ENCODE data around the gene CFAP45. TPM values are rescaled to one million over a fixed set of nuclear protein-coding genes. Genes with fewer than 3 reads are reported as not detected.
A peak's percentile ranks its signal among the peaks of the same experiment; 100 is the strongest.

Gene CFAP45
- total RNA-seq, 1 donor from 2014 or later = 1.9 TPM

DNA sequence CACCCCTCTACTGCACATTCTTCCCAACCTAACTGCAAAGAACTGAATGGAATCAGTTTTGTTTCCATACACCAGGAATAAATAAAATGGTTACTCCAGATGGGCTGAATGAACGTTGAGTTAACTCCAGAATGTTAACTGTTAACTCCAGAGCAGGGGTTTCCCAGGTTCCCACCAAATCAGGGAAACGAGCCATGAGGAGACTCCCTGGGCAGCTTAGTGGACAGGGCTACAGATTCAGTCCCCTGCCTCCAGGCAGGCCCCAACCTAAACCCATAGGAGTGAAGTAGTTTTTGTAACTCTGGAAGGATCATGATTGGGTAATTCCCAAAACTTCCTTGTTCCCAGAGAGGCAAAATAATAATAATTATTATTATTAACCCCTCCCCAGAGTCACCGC is 51.6 kb downstream of the CFAP45 start:
- no peaks in the 10 kb centered on the region for H3K27me3 ChIP-seq
- no peak overlapping the region for H3K4me3 ChIP-seq
- H3K4me1 ChIP-seq = peaks cover 10% of the 10 kb centered on the region
- no peaks in the 10 kb centered on the region for H3K9me3 ChIP-seq
- H3K27ac ChIP-seq = no peak overlapping the region
- ATAC-seq = no peak
- no peaks in the 10 kb centered on the region for H3K36me3 ChIP-seq
- DNase-seq = no peak
- intact Hi-C loops (cut with DNase I) = no loop called here
- TF ChIP-seq, protein P1, sequence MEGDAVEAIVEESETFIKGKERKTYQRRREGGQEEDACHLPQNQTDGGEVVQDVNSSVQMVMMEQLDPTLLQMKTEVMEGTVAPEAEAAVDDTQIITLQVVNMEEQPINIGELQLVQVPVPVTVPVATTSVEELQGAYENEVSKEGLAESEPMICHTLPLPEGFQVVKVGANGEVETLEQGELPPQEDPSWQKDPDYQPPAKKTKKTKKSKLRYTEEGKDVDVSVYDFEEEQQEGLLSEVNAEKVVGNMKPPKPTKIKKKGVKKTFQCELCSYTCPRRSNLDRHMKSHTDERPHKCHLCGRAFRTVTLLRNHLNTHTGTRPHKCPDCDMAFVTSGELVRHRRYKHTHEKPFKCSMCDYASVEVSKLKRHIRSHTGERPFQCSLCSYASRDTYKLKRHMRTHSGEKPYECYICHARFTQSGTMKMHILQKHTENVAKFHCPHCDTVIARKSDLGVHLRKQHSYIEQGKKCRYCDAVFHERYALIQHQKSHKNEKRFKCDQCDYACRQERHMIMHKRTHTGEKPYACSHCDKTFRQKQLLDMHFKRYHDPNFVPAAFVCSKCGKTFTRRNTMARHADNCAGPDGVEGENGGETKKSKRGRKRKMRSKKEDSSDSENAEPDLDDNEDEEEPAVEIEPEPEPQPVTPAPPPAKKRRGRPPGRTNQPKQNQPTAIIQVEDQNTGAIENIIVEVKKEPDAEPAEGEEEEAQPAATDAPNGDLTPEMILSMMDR (IDR thresholded peaks at IDR 0.05) = no peak

DNA sequence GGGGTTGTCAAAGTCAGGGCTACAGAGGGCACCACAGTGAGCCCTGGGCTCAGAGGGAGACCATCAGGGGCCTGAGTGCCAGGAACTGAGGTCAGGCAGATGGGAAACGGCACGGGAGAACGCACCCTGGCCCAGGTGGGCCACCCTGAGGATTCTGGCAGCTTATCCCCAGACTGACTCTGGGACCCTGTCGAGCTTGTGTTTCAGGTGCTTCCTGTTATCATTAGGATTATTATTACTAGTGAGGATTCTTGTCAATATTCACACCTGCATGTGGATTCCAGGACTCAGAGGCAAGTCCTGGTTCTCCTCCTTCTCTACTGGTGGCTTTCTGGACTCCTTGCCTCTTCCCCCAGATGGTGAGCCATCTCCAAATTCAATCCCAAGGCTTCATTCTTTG is 52.7 kb downstream of the CFAP45 start:
- intact Hi-C loops (cut with DNase I) = no loop called here
- Histone ChIP-seq H3K36me3 (no peaks in the 10 kb centered on the region), H3K27me3 (no peaks in the 10 kb centered on the region), H3K9me3 (no peaks in the 10 kb centered on the region), H3K4me1 (no peaks in the 10 kb centered on the region), H3K27ac (no peak overlapping the region), H3K4me3 (no peak overlapping the region)
- TF ChIP-seq, protein P1 (IDR thresholded peaks at IDR 0.05) = no peak
- no peak for DNase-seq
- ATAC-seq = no peak

DNA sequence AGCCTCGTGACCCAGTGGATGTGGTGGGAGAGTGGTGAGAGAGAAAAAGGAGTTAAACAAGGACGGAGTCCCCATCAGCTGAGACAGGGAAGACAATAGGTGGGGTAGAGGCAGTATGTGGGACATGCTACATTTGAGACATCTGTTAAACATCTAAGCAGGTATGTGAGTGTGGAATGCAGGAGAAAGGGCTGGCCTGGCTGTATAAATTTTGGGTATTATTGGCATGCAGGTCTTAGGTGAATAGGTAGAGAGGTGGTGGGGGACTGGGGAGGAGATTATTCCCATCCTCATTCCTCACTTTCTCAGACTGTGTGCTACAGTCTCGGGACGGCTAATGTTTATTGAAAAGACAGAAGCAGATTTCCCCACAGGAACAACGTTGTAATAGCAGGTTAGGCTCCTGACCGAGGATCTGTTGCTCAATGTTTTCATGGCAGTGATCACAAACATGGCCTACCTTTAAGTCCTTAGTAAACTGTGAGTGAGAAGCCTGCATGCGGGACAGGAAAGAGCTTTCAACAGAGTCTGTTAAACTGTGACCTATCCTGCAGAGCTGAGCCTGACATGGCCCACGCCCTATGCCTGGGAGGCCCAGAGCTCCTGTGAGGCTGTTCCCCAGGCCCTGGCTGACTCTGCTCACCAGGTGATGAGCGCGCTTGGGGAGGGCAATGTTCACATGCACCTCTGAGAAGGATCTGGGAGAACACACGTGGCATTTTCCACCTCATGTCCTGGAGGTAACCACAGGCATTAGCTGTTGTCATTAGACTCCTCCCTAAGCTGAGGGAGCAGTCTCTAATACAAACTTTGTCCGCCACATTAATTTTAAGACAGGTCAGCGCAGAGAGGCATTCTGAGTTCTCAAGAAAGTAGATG is 54.0 kb downstream of the CFAP45 start:
- no peak overlapping the region for H3K27ac ChIP-seq
- no peak for DNase-seq
- H3K36me3 ChIP-seq = no peaks in the 10 kb centered on the region
- intact Hi-C loops (cut with DNase I) = no loop called here
- no peaks in the 10 kb centered on the region for H3K9me3 ChIP-seq
- TF ChIP-seq, protein P1 (IDR thresholded peaks at IDR 0.05) = no peak
- ATAC-seq = peak; percentile 35
- no peaks in the 10 kb centered on the region for H3K4me1 ChIP-seq
- H3K27me3 ChIP-seq = no peaks in the 10 kb centered on the region
- H3K4me3 ChIP-seq = no peak overlapping the region

DNA sequence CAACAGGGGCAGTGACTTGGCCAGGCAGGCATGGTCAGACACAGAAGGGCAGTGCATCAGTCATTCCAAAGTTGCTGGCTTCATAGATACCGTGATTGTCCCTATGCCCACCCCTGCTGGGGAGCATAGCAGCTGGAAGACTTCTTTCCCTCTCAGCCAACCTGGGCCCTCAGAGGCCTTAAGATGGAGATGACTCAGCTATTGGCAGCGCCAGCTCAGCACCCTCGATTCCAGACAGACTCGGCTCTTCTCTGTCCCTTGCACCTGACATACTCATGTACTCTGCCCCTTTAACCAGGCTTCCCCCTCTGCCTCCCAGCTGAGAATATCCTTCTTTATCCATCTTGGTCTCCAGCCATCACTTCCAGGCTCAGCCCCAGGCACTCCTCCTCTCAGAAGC is 56.5 kb downstream of the CFAP45 start:
- TF ChIP-seq, protein P1 (IDR thresholded peaks at IDR 0.05) = no peak

DNA sequence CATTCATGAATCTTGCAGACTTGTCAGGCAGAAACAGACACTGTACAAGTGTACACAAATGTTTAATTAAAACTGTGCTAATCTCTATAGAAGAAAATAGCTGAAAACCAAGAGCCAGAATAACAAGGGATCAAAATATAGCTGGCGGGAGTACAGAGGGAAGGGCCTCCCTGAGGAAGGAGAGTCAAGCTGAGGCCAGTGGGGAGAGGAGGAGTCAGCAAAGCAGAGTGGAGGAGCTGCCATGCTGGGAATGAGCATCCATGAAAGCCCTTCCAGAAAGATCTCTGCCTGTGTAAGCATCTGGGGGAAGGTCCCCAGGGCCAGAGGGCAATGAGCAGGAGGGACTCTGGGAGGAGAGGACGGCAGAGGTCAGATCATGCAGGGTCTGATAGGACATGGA is 58.2 kb downstream of the CFAP45 start:
- DNase-seq = no peak
- no peaks in the 10 kb centered on the region for H3K9me3 ChIP-seq
- no peak overlapping the region for H3K27ac ChIP-seq
- H3K4me3 ChIP-seq = no peak overlapping the region
- no peaks in the 10 kb centered on the region for H3K36me3 ChIP-seq
- TF ChIP-seq, protein P1 (IDR thresholded peaks at IDR 0.05) = no peak
- intact Hi-C loops (cut with DNase I) = no loop called here
- no peaks in the 10 kb centered on the region for H3K27me3 ChIP-seq
- no peak for ATAC-seq
- no peaks in the 10 kb centered on the region for H3K4me1 ChIP-seq

More for the DNA sequence above, 56.5 kb downstream of the CFAP45 start:
- no peak for DNase-seq
- no peak for ATAC-seq
- no peaks in the 10 kb centered on the region for H3K4me1 ChIP-seq
- no peak overlapping the region for H3K4me3 ChIP-seq
- H3K27me3 ChIP-seq = no peaks in the 10 kb centered on the region
- H3K27ac ChIP-seq = no peak overlapping the region
- intact Hi-C loops (cut with DNase I) = no loop called here
- no peaks in the 10 kb centered on the region for H3K36me3 ChIP-seq
- H3K9me3 ChIP-seq = no peaks in the 10 kb centered on the region

Data from upper lobe of right lung (tissue), 1 donor.